Vagina (tissue), 2 donors: ENCODE measurements around the gene ADCY3.

Experiments
- POLR2A ChIP-seq, 2 donors: fragments of 450-650 bp; IDR thresholded peaks; one replicate each; pipeline ENCODE4 v1.6.1; 2017; ENCODE audit warnings: antibody characterized with exemption in 2 of 2, mild to moderate bottlenecking in 2 of 2, moderate library complexity in 2 of 2
- POLR2AphosphoS5 ChIP-seq, 2 donors: sonication (generic); formaldehyde crosslinking; IDR thresholded peaks; one replicate each; pipeline ENCODE4 v1.9.0; 2017; ENCODE audit warnings: antibody characterized with exemption in 2 of 2, mild to moderate bottlenecking in 2 of 2, low read depth in 1 of 2; ENCODE audit not compliant: insufficient read depth in 1 of 2
- TF ChIP-seq, protein P1 (sequence below), 3 experiments: fragments of 450-650 bp in 2 of 3; fragments of 200-600 bp in 1 of 3; sonication (generic) in 1 of 3; IDR thresholded peaks; one replicate each; pipeline ENCODE4 v1.5.1; 2017 to 2019; ENCODE audit warnings: antibody characterized with exemption in 3 of 3, mild to moderate bottlenecking in 2 of 3, moderate library complexity in 2 of 3

DNA sequence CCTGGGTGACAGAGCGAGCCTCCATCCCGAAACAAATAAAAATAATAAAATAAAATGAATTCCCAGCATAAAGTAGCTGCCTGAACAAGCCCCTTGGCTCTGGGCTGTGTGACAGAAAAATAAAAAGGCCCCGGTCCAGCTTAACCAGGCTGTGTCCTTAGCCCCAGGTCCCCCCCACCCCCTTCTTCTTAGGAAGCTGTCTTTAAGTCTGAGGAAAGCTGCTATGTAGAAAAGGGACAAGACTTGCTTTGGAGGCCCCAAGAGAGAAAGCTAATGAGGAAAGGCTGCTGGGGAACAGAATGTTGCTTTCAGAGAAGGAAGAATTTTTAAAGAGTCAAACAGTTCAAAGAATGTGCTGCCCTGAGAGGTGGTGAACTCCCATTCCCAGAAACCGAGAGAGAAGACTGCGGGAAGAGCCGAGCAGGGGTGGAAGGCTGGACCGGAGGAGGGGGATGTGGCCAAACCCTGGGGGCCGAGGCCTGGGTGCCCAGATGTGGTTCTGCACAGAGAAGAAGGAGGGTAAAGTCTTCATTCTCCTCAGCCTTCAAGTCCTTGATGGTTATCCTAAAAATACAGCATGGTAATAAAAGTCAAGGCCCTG, 64.9 kb downstream of the ADCY3 start:
- TF ChIP-seq, protein P1, sequence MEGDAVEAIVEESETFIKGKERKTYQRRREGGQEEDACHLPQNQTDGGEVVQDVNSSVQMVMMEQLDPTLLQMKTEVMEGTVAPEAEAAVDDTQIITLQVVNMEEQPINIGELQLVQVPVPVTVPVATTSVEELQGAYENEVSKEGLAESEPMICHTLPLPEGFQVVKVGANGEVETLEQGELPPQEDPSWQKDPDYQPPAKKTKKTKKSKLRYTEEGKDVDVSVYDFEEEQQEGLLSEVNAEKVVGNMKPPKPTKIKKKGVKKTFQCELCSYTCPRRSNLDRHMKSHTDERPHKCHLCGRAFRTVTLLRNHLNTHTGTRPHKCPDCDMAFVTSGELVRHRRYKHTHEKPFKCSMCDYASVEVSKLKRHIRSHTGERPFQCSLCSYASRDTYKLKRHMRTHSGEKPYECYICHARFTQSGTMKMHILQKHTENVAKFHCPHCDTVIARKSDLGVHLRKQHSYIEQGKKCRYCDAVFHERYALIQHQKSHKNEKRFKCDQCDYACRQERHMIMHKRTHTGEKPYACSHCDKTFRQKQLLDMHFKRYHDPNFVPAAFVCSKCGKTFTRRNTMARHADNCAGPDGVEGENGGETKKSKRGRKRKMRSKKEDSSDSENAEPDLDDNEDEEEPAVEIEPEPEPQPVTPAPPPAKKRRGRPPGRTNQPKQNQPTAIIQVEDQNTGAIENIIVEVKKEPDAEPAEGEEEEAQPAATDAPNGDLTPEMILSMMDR (IDR thresholded peaks at IDR 0.05) = no peak
- no peak for TF ChIP-seq POLR2A (IDR thresholded peaks at IDR 0.05)
- peak; percentile 24 to 63 for TF ChIP-seq POLR2AphosphoS5 (IDR thresholded peaks at IDR 0.05; ENCODE audit: insufficient read depth in 1 of 2, low read depth in 1 of 2)
